Right lobe of liver (tissue), 4 donors: ENCODE data around the gene MOSPD2.

ENCODE experiments used
- POLR2A ChIP-seq: fragments of 450-650 bp; IDR thresholded peaks from one replicate; pipeline ENCODE4 v1.6.1; 2017; ENCODE audit warnings: antibody characterized with exemption, mild to moderate bottlenecking
- TF ChIP-seq, protein P1 (sequence below), 4 donors: fragments of 200-600 bp in 3 of 4; fragments of 450-650 bp in 1 of 4; IDR thresholded peaks; one replicate each; pipeline versions ENCODE4 v1.5.1 to v1.8.0; 2016 to 2022; ENCODE audit warnings: antibody characterized with exemption in 4 of 4, mild to moderate bottlenecking in 2 of 4
- donor health status: DM: no; HTN: no; CAD: no.
- donor health status: DM: no; HTN: no; CAD: no.
- donor health status: DM: no; HTN: yes; CAD: no.

DNA sequence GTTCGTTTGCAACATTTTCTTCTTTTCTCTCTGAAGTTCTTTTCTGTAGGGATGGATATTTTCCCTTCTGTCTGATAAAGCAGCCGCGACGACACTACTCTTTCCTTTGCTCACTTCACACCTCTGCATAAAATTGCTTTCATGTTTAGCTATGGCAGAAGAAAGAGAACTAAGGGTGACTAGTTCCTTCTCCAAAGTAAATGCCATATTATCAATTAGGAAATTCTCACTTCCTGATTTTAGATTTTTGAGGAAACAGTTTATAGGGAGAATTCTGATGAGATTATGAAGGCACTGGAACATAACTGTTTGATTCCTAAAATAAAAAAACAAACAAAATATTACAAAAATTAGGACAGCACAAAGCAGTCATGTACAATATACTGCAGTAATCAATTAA, 29.6 kb upstream of the MOSPD2 start:
- TF ChIP-seq, protein P1, sequence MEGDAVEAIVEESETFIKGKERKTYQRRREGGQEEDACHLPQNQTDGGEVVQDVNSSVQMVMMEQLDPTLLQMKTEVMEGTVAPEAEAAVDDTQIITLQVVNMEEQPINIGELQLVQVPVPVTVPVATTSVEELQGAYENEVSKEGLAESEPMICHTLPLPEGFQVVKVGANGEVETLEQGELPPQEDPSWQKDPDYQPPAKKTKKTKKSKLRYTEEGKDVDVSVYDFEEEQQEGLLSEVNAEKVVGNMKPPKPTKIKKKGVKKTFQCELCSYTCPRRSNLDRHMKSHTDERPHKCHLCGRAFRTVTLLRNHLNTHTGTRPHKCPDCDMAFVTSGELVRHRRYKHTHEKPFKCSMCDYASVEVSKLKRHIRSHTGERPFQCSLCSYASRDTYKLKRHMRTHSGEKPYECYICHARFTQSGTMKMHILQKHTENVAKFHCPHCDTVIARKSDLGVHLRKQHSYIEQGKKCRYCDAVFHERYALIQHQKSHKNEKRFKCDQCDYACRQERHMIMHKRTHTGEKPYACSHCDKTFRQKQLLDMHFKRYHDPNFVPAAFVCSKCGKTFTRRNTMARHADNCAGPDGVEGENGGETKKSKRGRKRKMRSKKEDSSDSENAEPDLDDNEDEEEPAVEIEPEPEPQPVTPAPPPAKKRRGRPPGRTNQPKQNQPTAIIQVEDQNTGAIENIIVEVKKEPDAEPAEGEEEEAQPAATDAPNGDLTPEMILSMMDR (IDR thresholded peaks at IDR 0.05) = no peak
- TF ChIP-seq POLR2A = no peak
